ENCODE data around the gene ZBTB20. TPM values are rescaled to one million over a fixed set of nuclear protein-coding genes. Genes with fewer than 3 reads are reported as not detected.

Gene ZBTB20
- total and polyA plus RNA-seq, 4 donors = 0.88 to 83.2 (median 20.4) TPM

DNA sequence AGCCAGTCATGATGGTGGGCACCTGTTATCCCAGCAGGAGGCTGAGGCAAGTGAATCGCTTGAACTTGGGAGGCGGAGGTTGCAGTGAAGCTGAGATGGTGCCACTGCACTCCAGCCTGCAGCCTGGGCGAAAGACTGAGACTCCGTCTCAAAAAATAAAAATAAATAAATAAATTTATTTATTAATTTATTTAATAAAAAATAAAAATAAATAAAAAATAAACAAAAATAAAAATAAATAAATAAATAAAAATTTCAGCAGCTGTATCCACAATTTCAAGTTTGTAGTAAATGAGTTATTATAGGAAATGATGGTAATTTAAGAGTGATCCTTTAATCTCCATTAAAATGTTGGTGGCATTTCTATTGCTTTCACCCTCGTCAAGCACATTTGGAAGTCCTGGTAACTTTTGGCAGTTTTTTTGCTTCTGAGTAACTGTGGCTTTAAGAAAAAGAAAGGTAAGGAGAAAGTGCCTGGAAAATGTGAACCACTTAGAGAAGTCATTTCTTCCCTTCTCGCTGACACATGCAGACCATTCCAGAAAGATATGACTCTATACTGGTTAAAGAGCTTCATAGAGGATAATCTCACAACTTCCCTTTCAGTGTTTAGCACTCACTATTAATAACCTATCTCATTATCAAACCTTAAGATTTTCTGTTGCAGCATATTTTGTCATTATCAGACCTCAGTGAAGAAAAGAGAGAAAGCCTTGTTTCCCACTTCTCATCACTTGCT lies 556.6 kb downstream of the ZBTB20 start:
- H3K9me3 ChIP-seq (ENCODE audit: control insufficient read depth in 4 of 4, low read length in 3 of 4) = no peaks in the 10 kb centered on the region
- no peaks in the 10 kb centered on the region for H3K27me3 ChIP-seq (ENCODE audit: control insufficient read depth in 4 of 4, insufficient read depth in 4 of 4, low read length in 3 of 4)
- no peaks in the 10 kb centered on the region for H3K36me3 ChIP-seq (ENCODE audit: control insufficient read depth in 4 of 4, insufficient read depth in 3 of 4, low read depth in 1 of 4, low read length in 3 of 4)
- no peak for TF ChIP-seq FOXA2 (IDR thresholded peaks at IDR 0.05)
- no peak for TF ChIP-seq NR2F2 (IDR thresholded peaks at IDR 0.05)
- TF ChIP-seq TAF1 (conservative IDR thresholded peaks at IDR 0.05) = no peak
- TF ChIP-seq RXRA (IDR thresholded peaks at IDR 0.05) = no peak
- TF ChIP-seq RAD21 (IDR thresholded peaks at IDR 0.05) = no peak
- TF ChIP-seq, protein P1, sequence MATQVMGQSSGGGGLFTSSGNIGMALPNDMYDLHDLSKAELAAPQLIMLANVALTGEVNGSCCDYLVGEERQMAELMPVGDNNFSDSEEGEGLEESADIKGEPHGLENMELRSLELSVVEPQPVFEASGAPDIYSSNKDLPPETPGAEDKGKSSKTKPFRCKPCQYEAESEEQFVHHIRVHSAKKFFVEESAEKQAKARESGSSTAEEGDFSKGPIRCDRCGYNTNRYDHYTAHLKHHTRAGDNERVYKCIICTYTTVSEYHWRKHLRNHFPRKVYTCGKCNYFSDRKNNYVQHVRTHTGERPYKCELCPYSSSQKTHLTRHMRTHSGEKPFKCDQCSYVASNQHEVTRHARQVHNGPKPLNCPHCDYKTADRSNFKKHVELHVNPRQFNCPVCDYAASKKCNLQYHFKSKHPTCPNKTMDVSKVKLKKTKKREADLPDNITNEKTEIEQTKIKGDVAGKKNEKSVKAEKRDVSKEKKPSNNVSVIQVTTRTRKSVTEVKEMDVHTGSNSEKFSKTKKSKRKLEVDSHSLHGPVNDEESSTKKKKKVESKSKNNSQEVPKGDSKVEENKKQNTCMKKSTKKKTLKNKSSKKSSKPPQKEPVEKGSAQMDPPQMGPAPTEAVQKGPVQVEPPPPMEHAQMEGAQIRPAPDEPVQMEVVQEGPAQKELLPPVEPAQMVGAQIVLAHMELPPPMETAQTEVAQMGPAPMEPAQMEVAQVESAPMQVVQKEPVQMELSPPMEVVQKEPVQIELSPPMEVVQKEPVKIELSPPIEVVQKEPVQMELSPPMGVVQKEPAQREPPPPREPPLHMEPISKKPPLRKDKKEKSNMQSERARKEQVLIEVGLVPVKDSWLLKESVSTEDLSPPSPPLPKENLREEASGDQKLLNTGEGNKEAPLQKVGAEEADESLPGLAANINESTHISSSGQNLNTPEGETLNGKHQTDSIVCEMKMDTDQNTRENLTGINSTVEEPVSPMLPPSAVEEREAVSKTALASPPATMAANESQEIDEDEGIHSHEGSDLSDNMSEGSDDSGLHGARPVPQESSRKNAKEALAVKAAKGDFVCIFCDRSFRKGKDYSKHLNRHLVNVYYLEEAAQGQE (IDR thresholded peaks at IDR 0.05) = no peak
- no peak for TF ChIP-seq FOXA1 (IDR thresholded peaks at IDR 0.05)
- TF ChIP-seq, protein P2, sequence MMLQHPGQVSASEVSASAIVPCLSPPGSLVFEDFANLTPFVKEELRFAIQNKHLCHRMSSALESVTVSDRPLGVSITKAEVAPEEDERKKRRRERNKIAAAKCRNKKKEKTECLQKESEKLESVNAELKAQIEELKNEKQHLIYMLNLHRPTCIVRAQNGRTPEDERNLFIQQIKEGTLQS (IDR thresholded peaks at IDR 0.05) = no peak
- no peak for TF ChIP-seq YY1 (IDR thresholded peaks at IDR 0.05)
- TF ChIP-seq GABPA (IDR thresholded peaks at IDR 0.05 in 1 of 2, conservative IDR thresholded peaks at IDR 0.05 in 1 of 2) = no peak
- TF ChIP-seq JUND (IDR thresholded peaks at IDR 0.05) = no peak
- H3K4me3 ChIP-seq (ENCODE audit: low read depth in 1 of 3, low read length in 3 of 3) = no peak overlapping the region
- H3K27ac ChIP-seq (ENCODE audit: low read depth in 1 of 2, low read length in 2 of 2) = no peak overlapping the region
- WGBS = 94% methylated on average over 6 of the region's 6 CpGs
- no peak for DNase-seq (ENCODE audit: low spot score)
- no peak overlapping the region for H3K9ac ChIP-seq (ENCODE audit: low read depth in 1 of 2, low read length in 2 of 2)
- peaks cover 0 to 9% (median 0%) of the 10 kb centered on the region in 4 donors for H3K4me1 ChIP-seq (ENCODE audit: control insufficient read depth in 4 of 4, insufficient read depth in 4 of 4, low read length in 3 of 4)

GRCh38 chr3:114587986-114588385 lies 559.1 kb downstream of the ZBTB20 start:
- WGBS = 98% methylated on average over 5 of the region's 5 CpGs
- peaks cover 0 to 17% (median 0%) of the 10 kb centered on the region in 4 donors for H3K4me1 ChIP-seq (ENCODE audit: control insufficient read depth in 4 of 4, insufficient read depth in 4 of 4, low read length in 3 of 4)
- no peak for TF ChIP-seq RXRA (IDR thresholded peaks at IDR 0.05)
- no peak for TF ChIP-seq JUND (IDR thresholded peaks at IDR 0.05)
- no peak for TF ChIP-seq MAX (IDR thresholded peaks at IDR 0.05)
- no peak for TF ChIP-seq HNF4A (conservative IDR thresholded peaks at IDR 0.05)
- TF ChIP-seq YY1 (IDR thresholded peaks at IDR 0.05) = no peak
- TF ChIP-seq HNF4G (IDR thresholded peaks at IDR 0.05) = no peak
- TF ChIP-seq, protein P1 (IDR thresholded peaks at IDR 0.05) = no peak
- no peak for TF ChIP-seq NR2F2 (IDR thresholded peaks at IDR 0.05)
- no peak for TF ChIP-seq SP1 (IDR thresholded peaks at IDR 0.05)
- no peak for TF ChIP-seq RAD21 (IDR thresholded peaks at IDR 0.05)
- TF ChIP-seq, protein P2 (IDR thresholded peaks at IDR 0.05) = no peak
- no peak for TF ChIP-seq CTCF (IDR thresholded peaks at IDR 0.05; ENCODE audit: low read depth, low read length, missing input control)

More at GRCh38 chr3:114587986-114588385, 559.1 kb downstream of the ZBTB20 start:
- DNase-seq (ENCODE audit: low spot score) = no peak
- H3K36me3 ChIP-seq (ENCODE audit: control insufficient read depth in 4 of 4, insufficient read depth in 3 of 4, low read depth in 1 of 4, low read length in 3 of 4) = no peaks in the 10 kb centered on the region
- no peaks in the 10 kb centered on the region for H3K27me3 ChIP-seq (ENCODE audit: control insufficient read depth in 4 of 4, insufficient read depth in 4 of 4, low read length in 3 of 4)
- no peak overlapping the region for H3K4me3 ChIP-seq (ENCODE audit: low read depth in 1 of 3, low read length in 3 of 3)
- no peak overlapping the region for H3K27ac ChIP-seq (ENCODE audit: low read depth in 1 of 2, low read length in 2 of 2)
- no peak overlapping the region for H3K9ac ChIP-seq (ENCODE audit: low read depth in 1 of 2, low read length in 2 of 2)
- no peaks in the 10 kb centered on the region for H3K9me3 ChIP-seq (ENCODE audit: control insufficient read depth in 4 of 4, low read length in 3 of 4)

Data from liver (tissue), 9 donors.